HepG2 (cell line): ENCODE data around the gene SCMH1. TPM values are rescaled to one million over a fixed set of nuclear protein-coding genes. Genes with fewer than 3 reads are reported as not detected.

Experiments used
- ATF1 ChIP-seq: IDR thresholded peaks from 2 replicates; pipeline ENCODE4 v1.6.1; 2016; ENCODE audit warnings: mild to moderate bottlenecking, control low read depth
- BRD4 ChIP-seq: sonication (generic); formaldehyde crosslinking; IDR thresholded peaks from 2 replicates; pipeline ENCODE4 v1.4.0; 2020; ENCODE audit warnings: missing genetic modification reagents
- CREB3 ChIP-seq: sonication (generic); formaldehyde crosslinking; IDR thresholded peaks from 2 replicates; pipeline ENCODE4 v1.5.0; 2020; ENCODE audit warnings: missing genetic modification reagents
- E2F5 ChIP-seq: sonication (generic); formaldehyde crosslinking; conservative IDR thresholded peaks from 2 replicates; pipeline ENCODE4 v1.4.0; 2020; ENCODE audit warnings: missing genetic modification reagents
- ELK4 ChIP-seq: sonication (generic); formaldehyde crosslinking; IDR thresholded peaks from 2 replicates; pipeline ENCODE4 v1.9.0; 2021; ENCODE audit warnings: missing genetic modification reagents, borderline replicate concordance
- FOXK2 ChIP-seq: fragments of 450-650 bp; IDR thresholded peaks from 2 replicates; pipeline ENCODE4 v1.6.1; 2016
- FOXM1 ChIP-seq: sonication (generic); formaldehyde crosslinking; IDR thresholded peaks from 2 replicates; pipeline ENCODE4 v1.5.0; 2020; ENCODE audit warnings: missing genetic modification reagents
- HNRNPH1 ChIP-seq: fragments of 200-400 bp; formaldehyde crosslinking; optimal IDR thresholded peaks from 2 replicates; pipeline ENCODE3; 2017; ENCODE audit warnings: mild to moderate bottlenecking, low read depth, low read length
- ISL2 ChIP-seq: sonication (generic); formaldehyde crosslinking; IDR thresholded peaks from 2 replicates; pipeline ENCODE4 v1.5.0; 2020; ENCODE audit warnings: missing genetic modification reagents
- MTF2 ChIP-seq: sonication (generic); formaldehyde crosslinking; IDR thresholded peaks from 2 replicates; pipeline ENCODE4 v1.5.0; 2020; ENCODE audit warnings: missing genetic modification reagents, borderline replicate concordance
- NFE2L1 ChIP-seq: sonication (generic); formaldehyde crosslinking; IDR thresholded peaks from 2 replicates; pipeline ENCODE4 v1.4.0; 2020; ENCODE audit warnings: missing genetic modification reagents, mild to moderate bottlenecking, borderline replicate concordance
- NFKBIZ ChIP-seq: IDR thresholded peaks from 2 replicates; pipeline ENCODE4 v1.6.1; 2018; ENCODE audit warnings: missing genetic modification reagents, missing compliant biosample characterization
- NRL ChIP-seq: sonication (generic); formaldehyde crosslinking; IDR thresholded peaks from 2 replicates; pipeline ENCODE4 v1.5.0; 2020; ENCODE audit warnings: missing genetic modification reagents, mild to moderate bottlenecking, moderate library complexity, borderline replicate concordance
- RFXANK ChIP-seq: IDR thresholded peaks from 2 replicates; pipeline ENCODE4 v1.6.1; 2016
- THRA ChIP-seq: sonication (generic); formaldehyde crosslinking; IDR thresholded peaks from 2 replicates; pipeline ENCODE4 v1.4.0; 2020; ENCODE audit warnings: missing genetic modification reagents, borderline replicate concordance
- TOPORS ChIP-seq: sonication (generic); formaldehyde crosslinking; IDR thresholded peaks from 2 replicates; pipeline ENCODE4 v1.8.0; 2023; ENCODE audit warnings: mild to moderate bottlenecking, missing genetic modification reagents
- ZFP82 ChIP-seq: sonication (generic); formaldehyde crosslinking; IDR thresholded peaks from 2 replicates; pipeline ENCODE4 v1.5.1; 2020; ENCODE audit warnings: mild to moderate bottlenecking, missing genetic modification reagents, borderline replicate concordance
- ZFP91 ChIP-seq: sonication (generic); formaldehyde crosslinking; IDR thresholded peaks from 2 replicates; pipeline ENCODE4 v1.9.0; 2022; ENCODE audit warnings: missing genetic modification reagents, mild to moderate bottlenecking, borderline replicate concordance
- ZKSCAN5 ChIP-seq: sonication (generic); formaldehyde crosslinking; IDR thresholded peaks from 2 replicates; pipeline ENCODE4 v1.5.1; 2020; ENCODE audit warnings: mild to moderate bottlenecking, missing genetic modification reagents
- ZNF317 ChIP-seq: sonication (generic); formaldehyde crosslinking; IDR thresholded peaks from 2 replicates; pipeline ENCODE4 v1.5.0; 2020; ENCODE audit warnings: mild to moderate bottlenecking, missing genetic modification reagents
- ZNF331 ChIP-seq: sonication (generic); formaldehyde crosslinking; IDR thresholded peaks from 2 replicates; pipeline ENCODE4 v1.4.0; 2020; ENCODE audit warnings: missing genetic modification reagents
- ZNF33A ChIP-seq: sonication (generic); formaldehyde crosslinking; IDR thresholded peaks from 2 replicates; pipeline ENCODE4 v1.5.1; 2020; ENCODE audit warnings: missing genetic modification reagents, mild to moderate bottlenecking, moderate library complexity, borderline replicate concordance
- ZNF552 ChIP-seq: sonication (generic); formaldehyde crosslinking; IDR thresholded peaks from 2 replicates; pipeline ENCODE4 v1.9.0; 2022; ENCODE audit warnings: missing genetic modification reagents, mild to moderate bottlenecking, borderline replicate concordance
- ZNF580 ChIP-seq: IDR thresholded peaks from 2 replicates; pipeline ENCODE4 v1.6.1; 2016; ENCODE audit warnings: low read depth, borderline replicate concordance
- ZNF878 ChIP-seq: sonication (generic); formaldehyde crosslinking; IDR thresholded peaks from 2 replicates; pipeline ENCODE4 v1.8.1; 2023; ENCODE audit warnings: mild to moderate bottlenecking, missing genetic modification reagents, moderate library complexity
- polyA plus RNA-seq, 8 experiments: library from polyadenylated mRNA; depleted of rRNA in 3 of 8; stranded (reverse) in 7 of 8; unstranded in 1 of 8; fragments of >200 nt; fragmentation: Illumina TruSeq in 4 of 8; extraction: Trizol in 4 of 8; gene quantifications; 2 replicates each; pipeline versions ENCODE4 v1.2.1 to v1.2.3, GENCODE V29; 2011 to 2016; ENCODE audit warnings: low read depth in 4 of 8, missing spikeins in 1 of 8, mixed read lengths in 1 of 8; ENCODE audit not compliant: insufficient read depth in 1 of 8
- total RNA-seq, 5 experiments: library from RNA; depleted of rRNA; stranded (reverse); fragments of >200 nt; fragmentation: Illumina TruSeq; extraction: Trizol; gene quantifications; 2 replicates each; pipeline ENCODE4 v1.2.3, GENCODE V29; 2016; ENCODE audit warnings: low read depth in 1 of 5

The SCMH1 gene
- total and polyA plus RNA-seq, 2 of the 13 experiments (the other 11 are each of a cell fraction or from before 2014, with no cell fraction given) = 41.8 to 52.6 TPM

GRCh38 chr1:41239988-41240610 is 2.0 kb downstream of the SCMH1 start (continued):
- TF ChIP-seq FOXK2 (peak; percentile 59; the same call in 1 of the 2 replicates), MTF2 (CRISPR knock-in tag) (no peak), ZNF317 (CRISPR knock-in tag) (0 out of 2 replicates have a peak, but pooled peaks have one; percentile 3), ATF1 (CRISPR knock-in tag) (peak; percentile 75), ELK4 (CRISPR knock-in tag) (no peak), ZFP82 (CRISPR knock-in tag) (no peak), NFE2L1 (CRISPR knock-in tag) (no peak), ZFP91 (CRISPR knock-in tag) (no peak), NFKBIZ (CRISPR knock-in tag) (peak; percentile 78; the same call in 1 of the 2 replicates), NRL (CRISPR knock-in tag) (no peak), ZNF331 (CRISPR knock-in tag) (peak; percentile 60; the same call in 1 of the 2 replicates), TOPORS (CRISPR knock-in tag) (0 out of 2 replicates have a peak, but pooled peaks have one; percentile 66), FOXM1 (CRISPR knock-in tag) (no peak), E2F5 (no peak), THRA (CRISPR knock-in tag) (peak; percentile 54; the same call in 1 of the 2 replicates), ZKSCAN5 (no peak), ZNF580 (CRISPR knock-in tag) (no peak), CREB3 (CRISPR knock-in tag) (no peak), ZNF878 (peak; percentile 40; the same call in 1 of the 2 replicates), BRD4 (no peak), ZNF552 (CRISPR knock-in tag) (no peak), RFXANK (CRISPR knock-in tag) (0 out of 2 replicates have a peak, but pooled peaks have one; percentile 27), ISL2 (CRISPR knock-in tag) (peak; percentile 98), ZNF33A (CRISPR knock-in tag) (no peak), HNRNPH1 (no peak)
